Omental fat pad (tissue), 4 donors: ENCODE measurements around the gene GABRB1. TPM values are rescaled to one million over a fixed set of nuclear protein-coding genes. Genes with fewer than 3 reads are reported as not detected.

ENCODE experiments used
- ATAC-seq: fragments of 150-250 bp; one replicate; pipeline ENCODE4 v1.9.1; 2016; ENCODE audit warnings: mild to moderate bottlenecking, moderate library complexity; ENCODE audit not compliant: low FRiP score
- DNase-seq: peaks from one replicate; pipeline ENCODE4 v3.0.0-alpha.2; 2019; ENCODE audit warnings: low spot score
- total RNA-seq, 4 donors: library from RNA; depleted of rRNA; stranded (reverse); fragments of >200 nt; gene quantifications; one replicate each; pipeline ENCODE4 v1.1.0, GENCODE V29; 2016
- TF ChIP-seq, protein P1 (sequence below), 3 donors: fragments of 450-650 bp; IDR thresholded peaks; one replicate each; pipeline ENCODE4 v1.5.1; 2016 to 2017; ENCODE audit warnings: antibody characterized with exemption in 3 of 3, mild to moderate bottlenecking in 3 of 3, moderate library complexity in 2 of 3

The GABRB1 gene
- total RNA-seq, 4 donors from 2014 or later = 0.28 TPM; not detected in 3

DNA sequence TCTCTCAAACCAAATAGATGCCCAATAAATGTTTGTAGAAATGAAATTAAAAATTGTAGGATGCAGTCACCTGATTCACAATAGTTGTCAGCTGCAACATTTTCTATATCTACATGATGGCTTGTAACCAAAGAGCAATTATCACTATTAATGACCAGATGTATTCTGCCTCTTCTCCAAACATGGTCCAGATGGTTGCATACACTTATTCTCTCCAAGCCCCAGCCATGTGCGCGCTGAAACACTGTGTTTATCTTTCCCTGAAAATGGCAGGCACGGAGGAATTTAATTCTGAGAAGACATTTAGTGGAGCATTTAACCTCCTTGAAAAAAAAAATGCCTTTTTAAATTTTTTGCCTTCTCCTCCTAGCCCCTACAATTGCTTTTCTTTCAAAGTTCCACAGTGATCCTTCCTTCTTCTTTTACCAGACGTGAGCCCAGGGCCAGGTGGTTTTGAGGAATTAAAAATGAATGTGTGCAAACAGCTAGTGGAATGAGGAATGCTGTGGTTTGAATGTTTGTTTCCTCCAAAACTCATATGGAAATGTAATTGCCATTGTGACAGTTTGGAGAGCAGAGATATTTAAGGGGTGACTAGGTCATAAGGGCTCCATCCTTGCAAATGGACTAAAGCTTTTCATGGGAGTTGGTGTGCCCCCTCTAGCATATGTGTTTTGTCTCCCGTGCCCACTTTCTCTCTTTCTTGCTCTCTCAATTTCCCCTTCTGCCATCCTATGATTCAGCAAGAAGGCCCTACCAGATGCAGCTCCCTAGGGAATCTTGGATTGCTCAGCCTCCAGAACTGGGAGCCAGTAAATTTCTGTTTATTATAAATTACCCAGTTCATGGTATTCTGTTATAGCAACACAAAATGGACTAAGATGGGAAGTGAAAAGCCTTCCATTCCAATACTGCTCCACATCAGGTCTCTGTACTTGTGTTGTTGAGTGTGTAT, 136.0 kb downstream of the GABRB1 start:
- TF ChIP-seq, protein P1, sequence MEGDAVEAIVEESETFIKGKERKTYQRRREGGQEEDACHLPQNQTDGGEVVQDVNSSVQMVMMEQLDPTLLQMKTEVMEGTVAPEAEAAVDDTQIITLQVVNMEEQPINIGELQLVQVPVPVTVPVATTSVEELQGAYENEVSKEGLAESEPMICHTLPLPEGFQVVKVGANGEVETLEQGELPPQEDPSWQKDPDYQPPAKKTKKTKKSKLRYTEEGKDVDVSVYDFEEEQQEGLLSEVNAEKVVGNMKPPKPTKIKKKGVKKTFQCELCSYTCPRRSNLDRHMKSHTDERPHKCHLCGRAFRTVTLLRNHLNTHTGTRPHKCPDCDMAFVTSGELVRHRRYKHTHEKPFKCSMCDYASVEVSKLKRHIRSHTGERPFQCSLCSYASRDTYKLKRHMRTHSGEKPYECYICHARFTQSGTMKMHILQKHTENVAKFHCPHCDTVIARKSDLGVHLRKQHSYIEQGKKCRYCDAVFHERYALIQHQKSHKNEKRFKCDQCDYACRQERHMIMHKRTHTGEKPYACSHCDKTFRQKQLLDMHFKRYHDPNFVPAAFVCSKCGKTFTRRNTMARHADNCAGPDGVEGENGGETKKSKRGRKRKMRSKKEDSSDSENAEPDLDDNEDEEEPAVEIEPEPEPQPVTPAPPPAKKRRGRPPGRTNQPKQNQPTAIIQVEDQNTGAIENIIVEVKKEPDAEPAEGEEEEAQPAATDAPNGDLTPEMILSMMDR (IDR thresholded peaks at IDR 0.05) = no peak
- ATAC-seq = no peak
- no peak for DNase-seq

GRCh38 chr4:47184083-47184482, 152.7 kb downstream of the GABRB1 start:
- DNase-seq (no peak), ATAC-seq (no peak)
- TF ChIP-seq, protein P1 (IDR thresholded peaks at IDR 0.05) = no peak

- DNase-seq (no peak), ATAC-seq (no peak)
- TF ChIP-seq, protein P1 (IDR thresholded peaks at IDR 0.05) = no peak
These were observed 154.4 kb downstream of the GABRB1 start for GRCh38 chr4:47185761-47186160.

GRCh38 chr4:47187608-47188007, 156.2 kb downstream of the GABRB1 start:
- TF ChIP-seq, protein P1 (IDR thresholded peaks at IDR 0.05) = no peak
- DNase-seq = no peak
- ATAC-seq = no peak

- ATAC-seq = no peak
- TF ChIP-seq, protein P1 (IDR thresholded peaks at IDR 0.05) = no peak
- DNase-seq = no peak
These were observed 161.8 kb downstream of the GABRB1 start for GRCh38 chr4:47193179-47193578.

- TF ChIP-seq, protein P1 (IDR thresholded peaks at IDR 0.05) = no peak
- ATAC-seq (no peak), DNase-seq (no peak)
These were observed 162.8 kb downstream of the GABRB1 start for GRCh38 chr4:47194036-47194737.
